Astrocyte (in vitro differentiated cells and primary cell): ENCODE measurements around the gene ZMYM3. TPM values are rescaled to one million over a fixed set of nuclear protein-coding genes. Genes with fewer than 3 reads are reported as not detected.

Source experiments
- DNase-seq: peaks from one replicate; pipeline ENCODE4 v3.0.0-alpha.2; 2010; ENCODE audit warnings: low read depth
- FAIRE-seq: peaks from 2 replicates; lab custom pipeline; 2011; peaks lifted over from hg19 to GRCh38; lab: Jason Lieb, UNC
- H2AFZ ChIP-seq: 2 replicates; pipeline ENCODE4 v1.6.0; 2012; ENCODE audit warnings: low read depth, low read length, inconsistent platforms
- H3K27ac ChIP-seq: 2 replicates; pipeline ENCODE4 v1.5.1; 2011; ENCODE audit warnings: low read depth, low read length, inconsistent platforms
- H3K27me3 ChIP-seq: 2 replicates; pipeline ENCODE4 v1.6.0; 2011; ENCODE audit warnings: low read length, inconsistent platforms; ENCODE audit not compliant: insufficient read depth
- H3K36me3 ChIP-seq: 2 replicates; pipeline ENCODE4 v1.5.1; 2011; ENCODE audit warnings: low read length, inconsistent platforms; ENCODE audit not compliant: insufficient read depth
- H3K4me1 ChIP-seq: 2 replicates; pipeline ENCODE4 v1.5.1; 2011; ENCODE audit warnings: low read length, inconsistent platforms; ENCODE audit not compliant: insufficient read depth
- H3K4me2 ChIP-seq: 2 replicates; pipeline ENCODE4 v1.6.0; 2012; ENCODE audit warnings: low read length, inconsistent platforms
- H3K4me3 ChIP-seq: 2 replicates; pipeline ENCODE4 v1.5.1; 2011; ENCODE audit warnings: low read depth, mild to moderate bottlenecking, low read length, inconsistent platforms; ENCODE audit not compliant: insufficient read depth
- H3K79me2 ChIP-seq: 2 replicates; pipeline ENCODE4 v1.6.0; 2012; ENCODE audit warnings: mild to moderate bottlenecking, low read length, inconsistent platforms; ENCODE audit not compliant: insufficient read depth
- H3K9ac ChIP-seq: 2 replicates; pipeline ENCODE4 v1.6.0; 2012; ENCODE audit warnings: mild to moderate bottlenecking, low read length, inconsistent platforms
- H3K9me3 ChIP-seq: 2 replicates; pipeline ENCODE4 v1.5.1; 2012; ENCODE audit warnings: low read depth, mild to moderate bottlenecking, low read length, inconsistent platforms; ENCODE audit not compliant: insufficient read depth
- H4K20me1 ChIP-seq: 2 replicates; pipeline ENCODE4 v1.6.0; 2012; ENCODE audit warnings: low read length, inconsistent platforms; ENCODE audit not compliant: insufficient read depth
- H3K27ac Mint-ChIP-seq: one replicate; pipeline ENCODE4 v1.8.0; 2021; ENCODE audit warnings: mild to moderate bottlenecking, mixed read lengths; ENCODE audit not compliant: unreplicated experiment
- H3K27me3 Mint-ChIP-seq: one replicate; pipeline ENCODE4 v1.8.0; 2021; ENCODE audit warnings: low read depth, mixed read lengths; ENCODE audit not compliant: unreplicated experiment
- H3K36me3 Mint-ChIP-seq: one replicate; pipeline ENCODE4 v1.8.0; 2021; ENCODE audit warnings: low read depth, mixed read lengths; ENCODE audit not compliant: unreplicated experiment
- H3K4me1 Mint-ChIP-seq: one replicate; pipeline ENCODE4 v1.8.0; 2021; ENCODE audit warnings: low read depth, mixed read lengths; ENCODE audit not compliant: unreplicated experiment
- H3K4me3 Mint-ChIP-seq: one replicate; pipeline ENCODE4 v1.8.0; 2021; ENCODE audit warnings: mild to moderate bottlenecking, moderate library complexity, mixed read lengths; ENCODE audit not compliant: unreplicated experiment
- H3K9me3 Mint-ChIP-seq: one replicate; pipeline ENCODE4 v1.8.0; 2021; ENCODE audit warnings: mild to moderate bottlenecking, mixed read lengths; ENCODE audit not compliant: unreplicated experiment
- EZH2 ChIP-seq: IDR thresholded peaks from 2 replicates; pipeline ENCODE4 v1.6.1; 2012; ENCODE audit warnings: mild to moderate bottlenecking, low read length, inconsistent platforms; ENCODE audit not compliant: insufficient read depth
- total RNA-seq: library from RNA; stranded (reverse); gene quantifications from 2 replicates; pipeline ENCODE4 v1.2.1, GENCODE V29; 2021
- TF ChIP-seq, protein P1 (sequence below): IDR thresholded peaks from 2 replicates; pipeline ENCODE4 v1.5.1; 2011; ENCODE audit warnings: low read depth, mild to moderate bottlenecking, inconsistent platforms, low read length, moderate library complexity; ENCODE audit not compliant: insufficient read depth

The ZMYM3 gene
- total RNA-seq, 1 donor from 2014 or later = 51.2 TPM

- Mint-ChIP-seq H3K9me3 (no peaks in the 10 kb centered on the region), H3K4me1 (peaks cover 2% of the 10 kb centered on the region), H3K4me3 (no peak overlapping the region), H3K27me3 (no peaks in the 10 kb centered on the region), H3K27ac (no peak overlapping the region), H3K36me3 (no peaks in the 10 kb centered on the region)
- H3K36me3 ChIP-seq = no peaks in the 10 kb centered on the region
- no peak overlapping the region for H3K4me3 ChIP-seq
- no peaks in the 10 kb centered on the region for H3K9me3 ChIP-seq
- no peak overlapping the region for H3K27ac ChIP-seq
- TF ChIP-seq, protein P1, sequence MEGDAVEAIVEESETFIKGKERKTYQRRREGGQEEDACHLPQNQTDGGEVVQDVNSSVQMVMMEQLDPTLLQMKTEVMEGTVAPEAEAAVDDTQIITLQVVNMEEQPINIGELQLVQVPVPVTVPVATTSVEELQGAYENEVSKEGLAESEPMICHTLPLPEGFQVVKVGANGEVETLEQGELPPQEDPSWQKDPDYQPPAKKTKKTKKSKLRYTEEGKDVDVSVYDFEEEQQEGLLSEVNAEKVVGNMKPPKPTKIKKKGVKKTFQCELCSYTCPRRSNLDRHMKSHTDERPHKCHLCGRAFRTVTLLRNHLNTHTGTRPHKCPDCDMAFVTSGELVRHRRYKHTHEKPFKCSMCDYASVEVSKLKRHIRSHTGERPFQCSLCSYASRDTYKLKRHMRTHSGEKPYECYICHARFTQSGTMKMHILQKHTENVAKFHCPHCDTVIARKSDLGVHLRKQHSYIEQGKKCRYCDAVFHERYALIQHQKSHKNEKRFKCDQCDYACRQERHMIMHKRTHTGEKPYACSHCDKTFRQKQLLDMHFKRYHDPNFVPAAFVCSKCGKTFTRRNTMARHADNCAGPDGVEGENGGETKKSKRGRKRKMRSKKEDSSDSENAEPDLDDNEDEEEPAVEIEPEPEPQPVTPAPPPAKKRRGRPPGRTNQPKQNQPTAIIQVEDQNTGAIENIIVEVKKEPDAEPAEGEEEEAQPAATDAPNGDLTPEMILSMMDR = no peak
- no peak for TF ChIP-seq EZH2
- no peaks in the 10 kb centered on the region for H3K4me1 ChIP-seq
- no peak overlapping the region for H3K4me2 ChIP-seq
- no peak for DNase-seq
- H3K79me2 ChIP-seq = no peaks in the 10 kb centered on the region
- H4K20me1 ChIP-seq = no peaks in the 10 kb centered on the region
- no peak overlapping the region for H3K9ac ChIP-seq
- no peaks in the 10 kb centered on the region for H3K27me3 ChIP-seq
- H2AFZ ChIP-seq = no peak overlapping the region
- peak; percentile 5 for FAIRE-seq
Observed at GRCh38 chrX:71199252-71200008, 54.5 kb downstream of the ZMYM3 start.

DNA sequence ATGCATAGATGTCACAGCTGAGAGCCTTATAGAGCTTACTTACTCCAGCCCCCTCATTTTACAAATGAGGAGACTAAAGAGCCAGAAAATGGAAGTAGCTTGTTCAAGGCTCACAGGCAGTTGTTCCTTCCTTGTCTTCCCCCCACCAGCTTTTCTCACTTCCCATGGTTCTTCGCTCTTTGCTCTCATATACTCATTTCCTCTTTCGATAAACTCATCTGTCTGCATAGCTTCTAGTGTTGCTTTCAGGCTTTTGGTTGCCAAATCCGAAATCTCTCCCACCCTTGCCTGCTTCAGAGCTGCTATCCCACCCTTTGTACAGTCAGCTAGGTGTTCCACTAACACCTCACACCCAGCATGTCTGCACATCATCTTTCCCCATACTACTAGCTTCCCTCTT lies 55.9 kb downstream of the ZMYM3 start:
- Histone ChIP-seq H3K4me1 (no peaks in the 10 kb centered on the region), H3K4me3 (no peak overlapping the region), H3K36me3 (no peaks in the 10 kb centered on the region), H3K79me2 (no peaks in the 10 kb centered on the region), H3K9ac (no peak overlapping the region), H3K9me3 (no peaks in the 10 kb centered on the region), H3K27ac (no peak overlapping the region), H2AFZ (no peak overlapping the region), H3K27me3 (no peaks in the 10 kb centered on the region), H4K20me1 (no peaks in the 10 kb centered on the region), H3K4me2 (no peak overlapping the region)
- Mint-ChIP-seq H3K27ac (no peak overlapping the region), H3K4me3 (no peak overlapping the region), H3K27me3 (no peaks in the 10 kb centered on the region), H3K9me3 (no peaks in the 10 kb centered on the region), H3K36me3 (no peaks in the 10 kb centered on the region), H3K4me1 (peaks cover 2% of the 10 kb centered on the region)
- no peak for TF ChIP-seq EZH2
- TF ChIP-seq, protein P1 = no peak
- FAIRE-seq (no peak), DNase-seq (no peak)
